ENCODE measurements around the gene DNAAF5. TPM values are rescaled to one million over a fixed set of nuclear protein-coding genes. Genes with fewer than 3 reads are reported as not detected.

The DNAAF5 gene
- total and polyA plus RNA-seq, 2 of the 4 experiments (the other 2 are of a cell fraction): 12.4 to 32.6 TPM

DNA sequence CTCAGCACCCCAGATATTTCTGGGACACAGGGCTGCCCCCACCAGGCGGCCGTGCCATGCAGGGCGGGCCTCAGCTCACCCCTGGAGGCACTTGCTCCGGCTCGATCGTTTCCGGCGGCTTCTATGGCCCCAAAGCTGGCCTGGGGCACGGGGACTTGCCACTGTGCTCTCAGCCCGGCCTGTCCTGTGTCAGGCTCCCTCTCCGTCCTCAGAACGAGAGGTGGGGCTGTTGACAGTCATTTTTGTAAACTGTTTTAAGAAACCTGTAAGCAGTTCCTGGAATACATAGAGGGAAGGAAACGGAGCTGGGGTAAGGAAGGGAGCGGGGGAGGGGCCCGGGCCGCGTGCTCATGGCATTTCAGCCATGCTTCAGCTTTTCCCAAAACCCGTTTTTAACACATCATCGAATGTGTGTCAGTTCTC is 31.3 kb downstream of the DNAAF5 start:
- dilution Hi-C loops (cut with HindIII; ENCODE audit: low sequenced_read_pairs, unreplicated experiment): no loop called here
- no peak overlapping the region for H2AK9ac ChIP-seq (replicated peaks; ENCODE audit: low read depth, low read length, poor library complexity)
- H3K4me3 ChIP-seq (ENCODE audit: insufficient read depth, low read depth, low read length): no peak overlapping the region
- H2BK15ac ChIP-seq (ENCODE audit: low read depth, low read length): no peak overlapping the region
- no peak overlapping the region for H2BK5ac ChIP-seq (ENCODE audit: low read depth, low read length, poor library complexity, severe bottlenecking)
- ChIA-PET CTCF (no interaction called here), POLR2A (ENCODE audit: unreplicated experiment) (no interaction called here)
- H4K5ac ChIP-seq (ENCODE audit: low read depth, low read length): no peak overlapping the region
- H3K56ac ChIP-seq (ENCODE audit: extremely low read depth, insufficient read depth, low read length): no peak overlapping the region
- H3K9me1 ChIP-seq (ENCODE audit: insufficient read depth, low read length): no peaks in the 10 kb centered on the region; the same call in 1 of the 2 replicates
- no peak for DNase-seq
- no peaks in the 10 kb centered on the region for H3K79me1 ChIP-seq (ENCODE audit: low read depth in 1 of 2, low read length in 2 of 2)
- H2AK5ac ChIP-seq (ENCODE audit: low read depth, low read length): no peak overlapping the region
- no TSS peak for BruUV-seq (replicated peaks)
- no peak overlapping the region for H3K23ac ChIP-seq (ENCODE audit: low read depth, low read length)
- H4K91ac ChIP-seq (ENCODE audit: insufficient read depth, low read depth, low read length): no peak overlapping the region
- no peak overlapping the region for H3K14ac ChIP-seq (replicated peaks; ENCODE audit: low read depth, low read length)
- no peak overlapping the region for H2AFZ ChIP-seq (replicated peaks; ENCODE audit: low read length, poor library complexity)
- no peak overlapping the region for H3K18ac ChIP-seq (ENCODE audit: low read depth, low read length)
- no peak overlapping the region for H3K4ac ChIP-seq (ENCODE audit: low read depth, low read length)
- no peak overlapping the region for H4K8ac ChIP-seq (ENCODE audit: low read depth in 2 of 2, low read length in 2 of 2)
- no peak overlapping the region for H2BK120ac ChIP-seq (ENCODE audit: low read depth, low read length)
- no peaks in the 10 kb centered on the region for H4K20me1 ChIP-seq (ENCODE audit: insufficient read depth, low read length)
- H3K9ac ChIP-seq (ENCODE audit: low read depth, low read length): no peak overlapping the region
- no peak overlapping the region for H3K27ac ChIP-seq (ENCODE audit: insufficient read depth, low read length)
- H3K36me3 ChIP-seq (ENCODE audit: control insufficient read depth, insufficient read depth, low read length): peaks cover 43% of the 10 kb centered on the region
- no peak for ATAC-seq (ENCODE audit: low read depth)
- TF ChIP-seq, protein P1, sequence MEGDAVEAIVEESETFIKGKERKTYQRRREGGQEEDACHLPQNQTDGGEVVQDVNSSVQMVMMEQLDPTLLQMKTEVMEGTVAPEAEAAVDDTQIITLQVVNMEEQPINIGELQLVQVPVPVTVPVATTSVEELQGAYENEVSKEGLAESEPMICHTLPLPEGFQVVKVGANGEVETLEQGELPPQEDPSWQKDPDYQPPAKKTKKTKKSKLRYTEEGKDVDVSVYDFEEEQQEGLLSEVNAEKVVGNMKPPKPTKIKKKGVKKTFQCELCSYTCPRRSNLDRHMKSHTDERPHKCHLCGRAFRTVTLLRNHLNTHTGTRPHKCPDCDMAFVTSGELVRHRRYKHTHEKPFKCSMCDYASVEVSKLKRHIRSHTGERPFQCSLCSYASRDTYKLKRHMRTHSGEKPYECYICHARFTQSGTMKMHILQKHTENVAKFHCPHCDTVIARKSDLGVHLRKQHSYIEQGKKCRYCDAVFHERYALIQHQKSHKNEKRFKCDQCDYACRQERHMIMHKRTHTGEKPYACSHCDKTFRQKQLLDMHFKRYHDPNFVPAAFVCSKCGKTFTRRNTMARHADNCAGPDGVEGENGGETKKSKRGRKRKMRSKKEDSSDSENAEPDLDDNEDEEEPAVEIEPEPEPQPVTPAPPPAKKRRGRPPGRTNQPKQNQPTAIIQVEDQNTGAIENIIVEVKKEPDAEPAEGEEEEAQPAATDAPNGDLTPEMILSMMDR (conservative IDR thresholded peaks at IDR 0.05; ENCODE audit: low read depth, low read length): no peak
- TF ChIP-seq CHD1 (IDR thresholded peaks at IDR 0.05; ENCODE audit: low read depth, low read length): no peak
- no peak for TF ChIP-seq NFE2L2 (IDR thresholded peaks at IDR 0.05; ENCODE audit: low read depth, low read length)
- TF ChIP-seq RAD21 (IDR thresholded peaks at IDR 0.05; ENCODE audit: low read length): no peak
- TF ChIP-seq, protein P2, sequence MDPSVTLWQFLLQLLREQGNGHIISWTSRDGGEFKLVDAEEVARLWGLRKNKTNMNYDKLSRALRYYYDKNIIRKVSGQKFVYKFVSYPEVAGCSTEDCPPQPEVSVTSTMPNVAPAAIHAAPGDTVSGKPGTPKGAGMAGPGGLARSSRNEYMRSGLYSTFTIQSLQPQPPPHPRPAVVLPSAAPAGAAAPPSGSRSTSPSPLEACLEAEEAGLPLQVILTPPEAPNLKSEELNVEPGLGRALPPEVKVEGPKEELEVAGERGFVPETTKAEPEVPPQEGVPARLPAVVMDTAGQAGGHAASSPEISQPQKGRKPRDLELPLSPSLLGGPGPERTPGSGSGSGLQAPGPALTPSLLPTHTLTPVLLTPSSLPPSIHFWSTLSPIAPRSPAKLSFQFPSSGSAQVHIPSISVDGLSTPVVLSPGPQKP (IDR thresholded peaks at IDR 0.05; ENCODE audit: borderline replicate concordance, low read depth, low read length): no peak
- TF ChIP-seq, protein P3, sequence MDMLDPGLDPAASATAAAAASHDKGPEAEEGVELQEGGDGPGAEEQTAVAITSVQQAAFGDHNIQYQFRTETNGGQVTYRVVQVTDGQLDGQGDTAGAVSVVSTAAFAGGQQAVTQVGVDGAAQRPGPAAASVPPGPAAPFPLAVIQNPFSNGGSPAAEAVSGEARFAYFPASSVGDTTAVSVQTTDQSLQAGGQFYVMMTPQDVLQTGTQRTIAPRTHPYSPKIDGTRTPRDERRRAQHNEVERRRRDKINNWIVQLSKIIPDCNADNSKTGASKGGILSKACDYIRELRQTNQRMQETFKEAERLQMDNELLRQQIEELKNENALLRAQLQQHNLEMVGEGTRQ (IDR thresholded peaks at IDR 0.05; ENCODE audit: low read depth, low read length): no peak
- TF ChIP-seq RCOR1 (IDR thresholded peaks at IDR 0.05; ENCODE audit: insufficient replicate concordance, low read length): no peak
- TF ChIP-seq FOS (IDR thresholded peaks at IDR 0.05; ENCODE audit: low read depth, low read length): no peak
- TF ChIP-seq MXI1 (IDR thresholded peaks at IDR 0.05; ENCODE audit: borderline replicate concordance, low read depth, low read length): no peak
- TF ChIP-seq CEBPB (IDR thresholded peaks at IDR 0.05; ENCODE audit: low read depth, low read length): no peak
- no peak for TF ChIP-seq POLR2A (IDR thresholded peaks at IDR 0.05; ENCODE audit: low read depth, low read length)
- TF ChIP-seq MAZ (IDR thresholded peaks at IDR 0.05; ENCODE audit: borderline replicate concordance, low read depth, low read length): no peak
- no peak for TF ChIP-seq MAFK (IDR thresholded peaks at IDR 0.05; ENCODE audit: low read depth, low read length)
- no peak for TF ChIP-seq BHLHE40 (IDR thresholded peaks at IDR 0.05; ENCODE audit: low read depth, low read length)
- no peak for TF ChIP-seq SMC3 (IDR thresholded peaks at IDR 0.05; ENCODE audit: low read depth, low read length)
- TF ChIP-seq RFX5 (IDR thresholded peaks at IDR 0.05; ENCODE audit: low read depth, low read length): no peak
- WGBS, 2 experiments (ENCODE audit: extremely low coverage in 2 of 2, insufficient read length in 1 of 2): 90% methylated on average over 2 of the region's 19 CpGs; no CpG with 5 or more reads in 1 of the 2 experiments
- no peaks in the 10 kb centered on the region for H3K4me1 ChIP-seq (ENCODE audit: control insufficient read depth, insufficient read depth, low read length)
- in situ Hi-C loops (cut with MboI; ENCODE audit: low sequenced_read_pairs): no loop called here
- no peaks in the 10 kb centered on the region for H3K9me3 ChIP-seq (ENCODE audit: control insufficient read depth, insufficient read depth, low read length)
- intact Hi-C loops (cut with micrococcal nuclease): no loop called here
- no peaks in the 10 kb centered on the region for H3K27me3 ChIP-seq (ENCODE audit: control insufficient read depth, insufficient read depth, low read length)
- no peak overlapping the region for H3K4me2 ChIP-seq (ENCODE audit: low read depth, low read length)
- H2BK20ac ChIP-seq (ENCODE audit: low read depth, low read length): no peak overlapping the region
